ENCODE data around the gene ZNF3.
A peak's percentile ranks its signal among the peaks of the same experiment; 100 is the strongest.

Gene ZNF3

GRCh38 chr7:100081535-100082102 is at the start of gene ZNF3:
TSS of gene ZNF3 (minus strand) at chr7:100081723. CDS start at chr7:100077357, 4,366 bp downstream.
- DNase-seq, result peak; percentile 87

- DNase-seq, result peak; percentile 27
Measured at GRCh38 chr7:100130608-100131453, 49.3 kb upstream of the ZNF3 start.

GRCh38 chr7:100130220-100130607 is 48.7 kb upstream of the ZNF3 start:
- DNase-seq, result peak; percentile 31

GRCh38 chr7:100128637-100128963 is 47.1 kb upstream of the ZNF3 start:
- no peak for DNase-seq

- no peak for DNase-seq
Measured at GRCh38 chr7:100127866-100128636, 46.5 kb upstream of the ZNF3 start.

GRCh38 chr7:100126931-100127865 is 45.7 kb upstream of the ZNF3 start, which contains the start of gene MBLAC1:
TSS of gene MBLAC1 (plus strand) at chr7:100126967. CDS start at chr7:100127396, 429 bp downstream.
- peak; percentile 59 for DNase-seq

GRCh38 chr7:100126239-100126930 is 44.9 kb upstream of the ZNF3 start:
- no peak for DNase-seq

GRCh38 chr7:100124301-100125230 is 43.0 kb upstream of the ZNF3 start:
- no peak for DNase-seq

- no peak for DNase-seq
Measured at GRCh38 chr7:100122568-100122967, 41.0 kb upstream of the ZNF3 start.

GRCh38 chr7:100122067-100122466 is 40.5 kb upstream of the ZNF3 start:
- DNase-seq, result peak; percentile 85

GRCh38 chr7:100120733-100121036 is 39.2 kb upstream of the ZNF3 start:
- DNase-seq, result no peak

GRCh38 chr7:100119970-100120732 is 38.6 kb upstream of the ZNF3 start:
- peak; percentile 5 for DNase-seq

GRCh38 chr7:100119072-100119969 is 37.8 kb upstream of the ZNF3 start, which contains the start of the genes CNPY4 and TAF6:
TSS of gene CNPY4 (plus strand) at chr7:100119634. CDS start at chr7:100119745, 111 bp downstream.
TSS of gene TAF6 (minus strand) at chr7:100119358. CDS start at chr7:100114209, 5,149 bp downstream.
- DNase-seq, result peak; percentile 89

- DNase-seq, result no peak
Measured at GRCh38 chr7:100118388-100119071, 37.0 kb upstream of the ZNF3 start.

- DNase-seq, result no peak
Measured at GRCh38 chr7:100115026-100115425, 33.5 kb upstream of the ZNF3 start.

GRCh38 chr7:100111914-100112313 is 30.4 kb upstream of the ZNF3 start:
- DNase-seq, result no peak

GRCh38 chr7:100111156-100111555 is 29.6 kb upstream of the ZNF3 start:
- no peak for DNase-seq

- no peak for DNase-seq
Measured at GRCh38 chr7:100109521-100110163, 28.1 kb upstream of the ZNF3 start.

All from NCI-H510A treated with DMSO at 0.1 percent for 48 hours (cell line).